Raji (cell line): ENCODE results near the gene SLC24A5.

ENCODE experiments used
- POLR2A ChIP-seq: IDR thresholded peaks from 2 replicates; pipeline ENCODE4 v1.6.1; 2011; ENCODE audit warnings: low read depth, low read length, control low read depth; ENCODE audit not compliant: insufficient read depth

SLC24A5 gene

GRCh38 chr15:48120745-48121144, at the start of gene SLC24A5:
TSS of gene SLC24A5 (plus strand) at chr15:48120990. CDS start at chr15:48121045, 55 bp downstream.
- no peak for TF ChIP-seq POLR2A

- no peak for TF ChIP-seq POLR2A
These were observed 47.8 kb upstream of the SLC24A5 start for GRCh38 chr15:48072941-48073340.

GRCh38 chr15:48073881-48074280, 46.9 kb upstream of the SLC24A5 start:
- TF ChIP-seq POLR2A: no peak

GRCh38 chr15:48076454-48076853, 44.3 kb upstream of the SLC24A5 start:
- no peak for TF ChIP-seq POLR2A

- TF ChIP-seq POLR2A: no peak
These were observed 43.1 kb upstream of the SLC24A5 start for GRCh38 chr15:48077616-48078184.

GRCh38 chr15:48084759-48085590, 35.8 kb upstream of the SLC24A5 start:
- TF ChIP-seq POLR2A: no peak

- TF ChIP-seq POLR2A: no peak
These were observed 35.2 kb upstream of the SLC24A5 start for GRCh38 chr15:48085591-48085930.

- TF ChIP-seq POLR2A: no peak
These were observed 34.7 kb upstream of the SLC24A5 start for GRCh38 chr15:48086133-48086532.

GRCh38 chr15:48086576-48086975, 34.2 kb upstream of the SLC24A5 start:
- TF ChIP-seq POLR2A: no peak

- TF ChIP-seq POLR2A: no peak
These were observed 32.9 kb upstream of the SLC24A5 start for GRCh38 chr15:48087844-48088243.

GRCh38 chr15:48089702-48090101, 31.1 kb upstream of the SLC24A5 start:
- TF ChIP-seq POLR2A: no peak

GRCh38 chr15:48090115-48090514, 30.7 kb upstream of the SLC24A5 start:
- no peak for TF ChIP-seq POLR2A

- TF ChIP-seq POLR2A: no peak
These were observed 30.1 kb upstream of the SLC24A5 start for GRCh38 chr15:48090666-48091065.

GRCh38 chr15:48091522-48091921, 29.3 kb upstream of the SLC24A5 start:
- TF ChIP-seq POLR2A: no peak

- no peak for TF ChIP-seq POLR2A
These were observed 24.4 kb upstream of the SLC24A5 start for GRCh38 chr15:48096355-48096786.

GRCh38 chr15:48096813-48097212, 24.0 kb upstream of the SLC24A5 start:
- TF ChIP-seq POLR2A: no peak

- TF ChIP-seq POLR2A: no peak
These were observed 23.5 kb upstream of the SLC24A5 start for GRCh38 chr15:48097264-48097663.

- TF ChIP-seq POLR2A: no peak
These were observed 19.3 kb upstream of the SLC24A5 start for GRCh38 chr15:48101376-48101961.
